GM18867 (cell line): ENCODE measurements around the gene JMJD4.

Experiments used
- ATAC-seq: cut with Tn5 transposase; IDR thresholded peaks from one replicate; pipeline ENCODE4 v1.9.1; 2021; ENCODE audit warnings: mild to moderate bottlenecking, moderate library complexity; ENCODE audit not compliant: unreplicated experiment

The JMJD4 gene, protein sequence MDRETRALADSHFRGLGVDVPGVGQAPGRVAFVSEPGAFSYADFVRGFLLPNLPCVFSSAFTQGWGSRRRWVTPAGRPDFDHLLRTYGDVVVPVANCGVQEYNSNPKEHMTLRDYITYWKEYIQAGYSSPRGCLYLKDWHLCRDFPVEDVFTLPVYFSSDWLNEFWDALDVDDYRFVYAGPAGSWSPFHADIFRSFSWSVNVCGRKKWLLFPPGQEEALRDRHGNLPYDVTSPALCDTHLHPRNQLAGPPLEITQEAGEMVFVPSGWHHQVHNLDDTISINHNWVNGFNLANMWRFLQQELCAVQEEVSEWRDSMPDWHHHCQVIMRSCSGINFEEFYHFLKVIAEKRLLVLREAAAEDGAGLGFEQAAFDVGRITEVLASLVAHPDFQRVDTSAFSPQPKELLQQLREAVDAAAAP

GRCh38 chr1:227734856-227735538, at the start of gene JMJD4, which contains the start of gene SNAP47:
JMJD4 (minus strand) TSS chr1:227735302; CDS start chr1:227735273, 29 bp downstream.
SNAP47 (plus strand) TSS chr1:227735435; CDS start chr1:227747737, 12,302 bp downstream.
- ATAC-seq, result peak; percentile 95

- ATAC-seq, result no peak
Observed at GRCh38 chr1:227782226-227782625, 47.1 kb upstream of the JMJD4 start.

GRCh38 chr1:227781314-227781930, 46.3 kb upstream of the JMJD4 start:
- ATAC-seq, result no peak

- no peak for ATAC-seq
Observed at GRCh38 chr1:227780101-227781044, 45.3 kb upstream of the JMJD4 start.

DNA sequence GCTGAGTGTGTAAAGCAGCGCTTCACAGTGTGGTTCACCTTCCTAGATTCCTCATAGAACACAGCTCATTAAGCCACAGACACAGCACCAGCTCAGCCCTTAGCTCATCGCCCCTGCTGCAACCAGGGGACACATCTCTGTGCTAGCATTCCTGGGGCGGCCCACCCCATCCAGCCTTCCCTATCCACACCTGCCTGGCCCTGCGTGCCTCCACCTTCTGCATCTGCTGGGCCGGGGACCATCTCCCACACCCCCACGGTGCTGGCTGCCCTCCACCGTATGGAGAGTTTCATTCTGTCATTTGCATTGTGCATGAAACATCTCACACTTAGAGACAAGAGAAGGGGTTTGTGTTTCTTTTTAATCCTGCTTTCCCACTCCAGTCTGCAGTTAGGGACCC, 44.6 kb upstream of the JMJD4 start:
- no peak for ATAC-seq

DNA sequence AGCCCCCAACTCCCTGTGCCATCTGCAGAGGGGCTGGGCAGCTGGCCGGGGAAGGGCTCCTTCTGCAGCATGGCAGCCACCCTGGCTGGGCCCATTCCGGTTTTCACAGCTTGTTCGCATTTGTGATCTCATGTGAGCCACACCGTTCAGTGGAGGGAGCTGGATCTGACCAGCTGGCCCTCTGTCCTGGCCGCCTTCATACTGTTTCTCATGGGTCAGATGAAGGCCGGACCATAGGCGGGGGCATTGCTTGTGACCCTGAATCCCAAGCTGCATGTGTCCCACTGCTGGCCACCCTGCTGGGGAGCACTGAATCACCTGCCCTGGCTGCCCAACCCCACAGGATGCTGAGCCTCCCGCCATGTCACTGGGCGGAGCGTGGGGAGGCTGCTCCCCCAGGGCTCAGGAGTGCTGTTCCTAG, 43.9 kb upstream of the JMJD4 start:
- no peak for ATAC-seq

GRCh38 chr1:227778401-227778947, 43.4 kb upstream of the JMJD4 start:
- no peak for ATAC-seq

DNA sequence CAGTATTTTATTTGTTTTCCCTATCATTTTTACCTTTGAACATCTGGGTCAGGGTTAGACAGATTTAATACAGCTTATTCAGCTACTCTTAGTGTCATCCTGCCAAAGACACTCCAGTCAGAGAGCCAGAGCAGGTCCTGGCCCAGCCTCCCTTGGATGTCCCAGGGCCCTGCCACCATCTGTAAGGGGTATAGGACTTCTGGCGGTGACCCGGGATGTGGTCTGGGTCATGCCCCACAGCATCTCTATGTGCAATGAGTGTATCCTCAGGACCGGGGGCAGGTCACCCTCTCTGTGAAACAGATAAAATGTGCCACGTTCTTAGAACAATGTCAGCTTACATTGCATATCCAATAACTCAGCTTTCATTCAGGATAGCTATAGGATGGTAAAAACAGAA, 42.5 kb upstream of the JMJD4 start:
- ATAC-seq, result no peak

DNA sequence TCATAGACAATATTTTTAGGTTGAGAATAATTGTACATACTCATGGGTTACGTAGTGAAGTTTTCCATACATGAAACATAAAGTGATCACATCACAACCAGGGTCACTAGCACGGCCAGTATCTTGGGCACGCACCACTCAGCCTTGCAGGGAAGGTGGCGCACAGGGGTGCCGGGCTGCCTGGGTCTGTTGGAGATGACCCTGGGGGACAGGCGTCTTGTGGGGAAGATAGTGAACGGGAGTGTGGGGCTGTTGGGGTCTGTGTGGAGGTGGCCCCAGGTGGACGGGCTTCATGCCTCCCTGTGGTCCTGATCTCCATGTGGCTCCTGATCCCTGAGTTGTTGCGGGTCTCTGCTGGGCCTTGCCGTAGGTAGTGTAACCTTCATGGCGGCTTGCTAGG, 42.1 kb upstream of the JMJD4 start:
- ATAC-seq, result no peak

GRCh38 chr1:227776331-227776771, 41.2 kb upstream of the JMJD4 start:
- ATAC-seq, result no peak

GRCh38 chr1:227775841-227776240, 40.7 kb upstream of the JMJD4 start:
- ATAC-seq, result no peak

GRCh38 chr1:227774821-227775661, 39.9 kb upstream of the JMJD4 start:
- ATAC-seq, result no peak

GRCh38 chr1:227774051-227774731, 39.1 kb upstream of the JMJD4 start:
- ATAC-seq, result no peak

- no peak for ATAC-seq
Observed at GRCh38 chr1:227773558-227773957, 38.5 kb upstream of the JMJD4 start.

DNA sequence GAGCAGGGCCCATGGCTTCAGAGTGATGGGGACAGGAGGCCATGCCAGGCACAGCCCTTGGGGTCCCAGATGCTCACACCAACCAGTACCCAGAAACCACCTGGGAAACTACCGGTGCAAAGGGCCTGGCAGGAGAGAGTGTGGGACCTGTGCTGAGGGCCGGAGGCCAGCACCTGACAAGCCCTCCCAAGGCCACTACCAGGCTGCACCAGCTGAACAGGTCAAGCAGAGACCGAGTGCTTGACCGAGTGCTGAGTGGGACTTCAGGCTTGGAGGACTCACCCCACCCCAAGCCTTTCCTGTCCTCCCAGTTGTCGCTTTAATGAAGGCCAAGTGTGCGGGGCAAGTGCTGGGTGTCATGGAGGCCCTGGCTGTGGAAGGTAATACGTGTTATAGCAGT, 36.7 kb upstream of the JMJD4 start:
- no peak for ATAC-seq

DNA sequence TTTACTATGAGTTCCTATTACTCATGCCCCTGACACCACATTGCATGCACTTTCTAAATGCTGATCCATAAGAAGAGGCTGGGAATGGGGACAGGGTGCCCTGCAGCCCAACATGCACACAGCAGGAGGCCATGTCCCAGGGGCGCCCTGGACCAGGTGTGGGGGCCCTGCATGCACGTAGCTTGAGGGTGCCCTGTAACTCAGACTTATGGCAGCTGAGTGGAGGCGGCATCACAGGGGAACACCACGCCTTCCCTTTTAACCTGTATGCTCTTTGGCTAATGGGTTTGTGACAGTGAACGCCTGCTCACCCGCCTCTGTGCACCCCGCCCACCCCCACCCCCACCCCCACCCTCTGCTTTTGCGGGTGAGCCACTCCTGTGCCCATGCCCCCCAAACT, 36.2 kb upstream of the JMJD4 start:
- no peak for ATAC-seq

DNA sequence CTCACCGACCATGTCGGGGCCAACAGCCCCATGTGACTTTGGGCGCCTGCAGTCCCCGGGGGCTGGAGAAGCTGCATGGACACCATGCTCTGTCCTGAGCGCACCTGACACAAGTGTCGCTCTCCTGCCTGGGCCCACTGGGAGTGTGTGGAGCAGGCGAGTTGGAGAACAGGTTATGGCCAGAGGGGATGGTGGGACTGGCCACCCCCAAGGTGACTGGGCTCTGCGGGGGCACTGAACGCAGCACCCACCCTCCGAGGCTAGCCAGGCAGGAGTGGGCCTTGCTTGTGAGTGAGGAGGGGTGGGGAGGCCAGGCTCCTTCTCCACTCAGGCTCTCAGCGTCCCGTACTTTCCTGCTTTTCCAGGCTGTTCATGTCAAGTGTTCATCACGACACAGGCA, 35.7 kb upstream of the JMJD4 start:
- ATAC-seq, result no peak

- no peak for ATAC-seq
Observed at GRCh38 chr1:227769936-227770494, 34.9 kb upstream of the JMJD4 start.
